Astrocyte of the cerebellum (primary cell): ENCODE data around the gene SCUBE2.

ENCODE experiments used
- DNase-seq: peaks from one replicate; pipeline ENCODE4 v3.0.0-alpha.2; 2011; ENCODE audit warnings: low read depth
- H3K4me3 ChIP-seq: 2 replicates; pipeline ENCODE4 v1.5.1; 2011; ENCODE audit warnings: mild to moderate bottlenecking, low read depth, low read length, moderate library complexity
- in situ Hi-C: cut with HindIII; loops from 2 replicates; pipeline ENCODE4 v1.10.0; 2017; ENCODE audit warnings: low sequenced_read_pairs
- TF ChIP-seq, protein P1 (sequence below): IDR thresholded peaks from 2 replicates; pipeline ENCODE4 v1.5.1; 2012; ENCODE audit warnings: low read length, low read depth, moderate library complexity, mild to moderate bottlenecking; ENCODE audit errors: missing control alignments

Gene SCUBE2

DNA sequence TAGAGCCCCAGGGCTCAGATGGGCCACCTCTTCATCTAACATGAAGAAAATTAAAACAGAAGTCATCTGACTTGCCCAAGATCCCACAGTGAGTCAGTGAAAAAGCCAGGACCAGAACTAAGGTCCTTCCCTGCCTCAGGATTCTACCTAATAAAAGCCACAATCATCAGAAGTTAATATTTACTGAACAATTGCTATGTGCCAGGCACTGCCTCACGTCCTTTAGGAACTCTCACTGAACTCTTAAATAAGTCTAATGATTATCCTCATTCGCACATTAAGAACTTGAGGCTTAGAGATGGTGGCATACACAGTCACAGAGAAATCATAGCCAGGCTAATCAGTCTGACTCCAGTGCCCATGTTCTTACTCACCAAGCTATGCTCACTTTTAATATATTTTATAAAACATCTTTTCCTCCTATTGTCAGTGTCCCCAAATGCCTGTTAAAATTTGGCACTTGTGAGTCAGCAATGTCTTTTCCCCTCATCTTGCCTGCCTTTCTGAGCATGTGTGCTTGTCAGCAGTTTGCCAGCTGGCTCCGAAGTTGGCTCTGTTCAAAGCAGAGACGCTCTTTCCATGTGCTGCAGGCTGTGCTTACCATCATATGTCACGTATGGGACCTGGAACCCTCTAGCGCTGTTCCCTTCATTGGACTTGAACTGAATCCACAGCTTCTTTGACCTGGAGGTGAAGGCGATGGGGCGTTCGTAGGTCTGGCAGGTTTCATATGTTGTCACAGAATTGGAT lies 66.1 kb downstream of the SCUBE2 start:
- TF ChIP-seq, protein P1, sequence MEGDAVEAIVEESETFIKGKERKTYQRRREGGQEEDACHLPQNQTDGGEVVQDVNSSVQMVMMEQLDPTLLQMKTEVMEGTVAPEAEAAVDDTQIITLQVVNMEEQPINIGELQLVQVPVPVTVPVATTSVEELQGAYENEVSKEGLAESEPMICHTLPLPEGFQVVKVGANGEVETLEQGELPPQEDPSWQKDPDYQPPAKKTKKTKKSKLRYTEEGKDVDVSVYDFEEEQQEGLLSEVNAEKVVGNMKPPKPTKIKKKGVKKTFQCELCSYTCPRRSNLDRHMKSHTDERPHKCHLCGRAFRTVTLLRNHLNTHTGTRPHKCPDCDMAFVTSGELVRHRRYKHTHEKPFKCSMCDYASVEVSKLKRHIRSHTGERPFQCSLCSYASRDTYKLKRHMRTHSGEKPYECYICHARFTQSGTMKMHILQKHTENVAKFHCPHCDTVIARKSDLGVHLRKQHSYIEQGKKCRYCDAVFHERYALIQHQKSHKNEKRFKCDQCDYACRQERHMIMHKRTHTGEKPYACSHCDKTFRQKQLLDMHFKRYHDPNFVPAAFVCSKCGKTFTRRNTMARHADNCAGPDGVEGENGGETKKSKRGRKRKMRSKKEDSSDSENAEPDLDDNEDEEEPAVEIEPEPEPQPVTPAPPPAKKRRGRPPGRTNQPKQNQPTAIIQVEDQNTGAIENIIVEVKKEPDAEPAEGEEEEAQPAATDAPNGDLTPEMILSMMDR = no peak
- H3K4me3 ChIP-seq = no peak overlapping the region
- in situ Hi-C loops = no loop called here
- no peak for DNase-seq

- no peak for DNase-seq
- no peak overlapping the region for H3K4me3 ChIP-seq
- in situ Hi-C loops = no loop called here
- TF ChIP-seq, protein P1 = no peak
Observed at GRCh38 chr11:9022961-9023680, 68.3 kb downstream of the SCUBE2 start.

DNA sequence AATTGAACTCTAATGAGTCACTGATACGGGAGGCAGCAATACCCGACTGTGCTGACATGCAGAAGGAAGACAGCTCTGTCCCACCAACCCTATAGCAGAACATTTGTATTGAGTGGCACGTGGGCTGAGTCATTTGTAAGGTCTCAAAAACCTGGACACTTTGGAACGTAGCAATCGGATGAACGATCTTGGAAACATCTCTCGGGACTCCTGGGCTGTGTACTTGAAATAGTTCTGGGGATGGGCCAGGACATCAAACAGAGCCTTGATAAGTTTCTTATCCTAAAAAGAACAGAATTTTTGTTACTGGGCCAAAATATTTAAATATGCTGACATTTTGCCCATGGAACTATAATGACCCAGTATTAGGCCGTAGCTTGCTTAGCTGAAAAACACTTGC lies 70.5 kb downstream of the SCUBE2 start:
- DNase-seq = no peak
- in situ Hi-C loops = no loop called here
- TF ChIP-seq, protein P1 = no peak
- H3K4me3 ChIP-seq = no peak overlapping the region

DNA sequence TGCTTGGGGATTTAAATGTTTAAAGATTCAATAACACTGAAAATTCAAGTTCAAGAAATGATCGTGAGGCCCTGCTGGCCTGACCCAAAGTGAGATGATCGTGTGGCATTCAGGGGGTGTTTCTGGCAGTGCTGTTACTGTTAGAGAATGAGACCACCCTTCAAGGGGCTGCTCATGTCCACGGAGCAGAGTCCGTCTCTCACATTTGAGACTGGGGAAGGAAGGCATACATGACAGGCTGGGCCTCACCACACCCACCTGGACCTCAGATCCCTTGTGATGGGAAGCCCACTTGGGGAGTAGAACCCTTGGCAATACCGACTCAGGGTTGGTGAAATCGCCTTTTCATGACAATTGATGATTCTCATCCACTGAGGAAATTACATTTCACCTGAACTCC lies 71.5 kb downstream of the SCUBE2 start:
- TF ChIP-seq, protein P1 = no peak
- in situ Hi-C loops = no loop called here

DNA sequence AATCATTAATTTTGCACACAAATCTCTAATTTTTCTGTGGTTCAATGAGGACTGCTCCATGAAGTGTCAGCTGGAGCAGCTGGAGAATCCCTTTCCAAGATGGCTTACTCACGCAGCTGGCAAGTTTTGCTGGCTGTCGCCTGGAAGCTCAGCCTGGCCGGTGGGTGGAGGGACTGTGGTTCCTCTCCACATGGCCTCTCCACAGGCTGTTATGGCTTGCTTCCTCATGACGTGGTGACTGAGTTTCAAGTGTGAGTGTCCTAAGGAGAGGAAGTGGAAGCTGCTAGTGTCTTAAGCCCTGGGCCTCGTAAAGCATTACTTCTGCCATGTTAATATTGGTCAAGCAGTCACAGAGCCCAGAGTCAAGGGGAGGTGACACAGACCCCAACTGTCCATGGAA lies 73.6 kb downstream of the SCUBE2 start:
- in situ Hi-C loops = no loop called here
- TF ChIP-seq, protein P1 = no peak

More for the DNA sequence above, 71.5 kb downstream of the SCUBE2 start:
- H3K4me3 ChIP-seq = no peak overlapping the region
- DNase-seq = no peak

GRCh38 chr11:9016916-9017642 lies 74.3 kb downstream of the SCUBE2 start:
- no peak overlapping the region for H3K4me3 ChIP-seq
- in situ Hi-C loops = no loop called here
- TF ChIP-seq, protein P1 = no peak
- DNase-seq = no peak

More for the DNA sequence above, 73.6 kb downstream of the SCUBE2 start:
- no peak for DNase-seq
- H3K4me3 ChIP-seq = no peak overlapping the region
